Endothelial cell (in vitro differentiated cells): Measurements from ENCODE around the gene ANKS1A. TPM values are rescaled to one million over a fixed set of nuclear protein-coding genes. Genes with fewer than 3 reads are reported as not detected.

ENCODE experiments used
- DNase-seq: peaks from one replicate; pipeline ENCODE4 v3.0.0; 2021; ENCODE audit warnings: low spot score
- H3K27ac Mint-ChIP-seq: one replicate; pipeline ENCODE4 v1.8.0; 2021; ENCODE audit warnings: mixed read lengths, inconsistent platforms; ENCODE audit not compliant: unreplicated experiment
- H3K27me3 Mint-ChIP-seq: one replicate; pipeline ENCODE4 v1.8.0; 2021; ENCODE audit warnings: mild to moderate bottlenecking, moderate library complexity, mixed read lengths, inconsistent platforms; ENCODE audit not compliant: unreplicated experiment
- H3K36me3 Mint-ChIP-seq: one replicate; pipeline ENCODE4 v1.8.0; 2021; ENCODE audit warnings: mild to moderate bottlenecking, low read depth, mixed read lengths, inconsistent platforms; ENCODE audit not compliant: unreplicated experiment
- H3K4me1 Mint-ChIP-seq: one replicate; pipeline ENCODE4 v1.8.0; 2021; ENCODE audit warnings: mild to moderate bottlenecking, mixed read lengths, inconsistent platforms; ENCODE audit not compliant: unreplicated experiment
- H3K4me3 Mint-ChIP-seq: one replicate; pipeline ENCODE4 v1.8.0; 2021; ENCODE audit warnings: mild to moderate bottlenecking, mixed read lengths, inconsistent platforms; ENCODE audit not compliant: unreplicated experiment
- H3K9me3 Mint-ChIP-seq: one replicate; pipeline ENCODE4 v1.8.0; 2021; ENCODE audit warnings: mixed read lengths, inconsistent platforms; ENCODE audit not compliant: unreplicated experiment
- CTCF ChIP-seq: fragments of 200-600 bp; sonication (generic); IDR thresholded peaks from one replicate; pipeline ENCODE4 v1.5.0; 2021; ENCODE audit warnings: antibody characterized with exemption; ENCODE audit not compliant: unreplicated experiment
- total RNA-seq: library from RNA; stranded (reverse); fragmentation: NEBNext Ultra II Directional; extraction: Animal tissue kit (Norgen Biotek cat#: 25700); gene quantifications from one replicate; pipeline ENCODE4 v1.2.1, GENCODE V29; 2021; ENCODE audit not compliant: unreplicated experiment

ANKS1A gene
- total RNA-seq, 1 donor from 2014 or later: 20.1 TPM

GRCh38 chr6:34860776-34861175 lies 28.3 kb upstream of the ANKS1A start:
- Mint-ChIP-seq H3K36me3 (peaks cover 18% of the 10 kb centered on the region), H3K27ac (no peak overlapping the region), H3K27me3 (peaks cover 3% of the 10 kb centered on the region), H3K9me3 (no peaks in the 10 kb centered on the region), H3K4me1 (peaks cover 22% of the 10 kb centered on the region), H3K4me3 (no peak overlapping the region)
- DNase-seq: no peak
- TF ChIP-seq CTCF: no peak

GRCh38 chr6:34864007-34864406 lies 25.0 kb upstream of the ANKS1A start:
- Mint-ChIP-seq H3K27ac (peak overlapping the region; percentile 94), H3K36me3 (peaks cover 3% of the 10 kb centered on the region), H3K4me1 (peaks cover 31% of the 10 kb centered on the region), H3K27me3 (peaks cover 3% of the 10 kb centered on the region), H3K9me3 (no peaks in the 10 kb centered on the region), H3K4me3 (no peak overlapping the region)
- no peak for TF ChIP-seq CTCF
- no peak for DNase-seq

GRCh38 chr6:34865107-34865506 lies 23.9 kb upstream of the ANKS1A start:
- Mint-ChIP-seq H3K9me3 (no peaks in the 10 kb centered on the region), H3K27me3 (peaks cover 3% of the 10 kb centered on the region), H3K4me3 (peak overlapping the region; percentile 17), H3K27ac (peak overlapping the region; percentile 94), H3K4me1 (peaks cover 31% of the 10 kb centered on the region), H3K36me3 (no peaks in the 10 kb centered on the region)
- TF ChIP-seq CTCF: no peak
- no peak for DNase-seq

GRCh38 chr6:34866509-34866908 lies 22.5 kb upstream of the ANKS1A start:
- peak overlapping the region; percentile 64 for H3K27ac Mint-ChIP-seq
- H3K4me3 Mint-ChIP-seq: no peak overlapping the region
- no peaks in the 10 kb centered on the region for H3K9me3 Mint-ChIP-seq
- H3K4me1 Mint-ChIP-seq: peaks cover 31% of the 10 kb centered on the region
- no peak for DNase-seq
- H3K27me3 Mint-ChIP-seq: peaks cover 4% of the 10 kb centered on the region
- peaks cover 6% of the 10 kb centered on the region for H3K36me3 Mint-ChIP-seq
- TF ChIP-seq CTCF: no peak

- Mint-ChIP-seq H3K36me3 (peaks cover 6% of the 10 kb centered on the region), H3K27me3 (peaks cover 4% of the 10 kb centered on the region), H3K4me1 (peaks cover 31% of the 10 kb centered on the region)
Measured at GRCh38 chr6:34867484-34867883, 21.6 kb upstream of the ANKS1A start.

More at GRCh38 chr6:34867484-34867883, 21.6 kb upstream of the ANKS1A start:
- Mint-ChIP-seq H3K4me3 (no peak overlapping the region), H3K27ac (peak overlapping the region; percentile 24), H3K9me3 (no peaks in the 10 kb centered on the region)
- no peak for TF ChIP-seq CTCF
- no peak for DNase-seq
